GM19397 (cell line): ENCODE results near the gene SLC12A4.
"Not testable (repeated sequence)": the region's sequence is repeated elsewhere in the genome, so short reads cannot be mapped to it uniquely, and the experiment has no call there.

ENCODE experiments used
- ATAC-seq: cut with Tn5 transposase; IDR thresholded peaks from one replicate; pipeline ENCODE4 v1.9.1; 2021; ENCODE audit warnings: mild to moderate bottlenecking, moderate library complexity; ENCODE audit not compliant: unreplicated experiment

Gene SLC12A4

GRCh38 chr16:67988675-67989074 is 20.2 kb upstream of the SLC12A4 start:
- no peak for ATAC-seq

DNA sequence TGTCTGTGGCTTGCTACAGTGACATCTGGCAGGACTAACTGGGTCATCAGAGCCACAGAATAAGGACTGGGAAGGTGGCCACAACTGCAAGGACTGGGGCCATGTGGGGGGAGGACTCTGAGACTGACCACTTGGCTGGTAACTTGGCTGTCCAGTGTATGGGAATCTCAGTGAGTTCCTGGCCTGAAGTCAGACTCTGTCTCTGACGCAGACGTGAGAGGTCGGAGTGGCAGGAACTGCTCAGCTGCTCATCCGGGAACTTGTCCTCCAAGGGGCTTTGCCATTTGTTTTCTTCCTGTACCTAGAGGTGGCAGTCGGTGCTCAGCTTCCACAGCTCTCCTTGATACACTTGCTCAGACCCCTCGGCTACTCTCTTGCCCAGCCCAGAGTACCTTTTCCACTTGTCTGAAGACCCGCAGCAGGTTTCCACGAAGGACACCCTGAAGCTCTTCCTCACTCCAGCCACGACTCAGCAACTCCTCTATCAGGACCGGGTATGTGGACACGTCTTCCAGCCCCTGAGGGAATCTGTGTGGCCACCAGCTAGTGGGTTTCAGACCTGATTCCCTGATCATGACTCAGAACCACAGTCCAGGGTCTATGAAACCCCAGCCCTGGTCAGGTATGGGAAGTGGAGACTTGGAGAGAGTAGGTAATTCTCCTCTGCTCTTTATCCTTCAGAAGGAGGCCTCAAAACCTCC is 19.2 kb upstream of the SLC12A4 start:
- no peak for ATAC-seq

- ATAC-seq = no peak
Observed at GRCh38 chr16:67986949-67987348, 18.5 kb upstream of the SLC12A4 start.

- no peak for ATAC-seq
Observed at GRCh38 chr16:67982011-67982696, 13.7 kb upstream of the SLC12A4 start.

DNA sequence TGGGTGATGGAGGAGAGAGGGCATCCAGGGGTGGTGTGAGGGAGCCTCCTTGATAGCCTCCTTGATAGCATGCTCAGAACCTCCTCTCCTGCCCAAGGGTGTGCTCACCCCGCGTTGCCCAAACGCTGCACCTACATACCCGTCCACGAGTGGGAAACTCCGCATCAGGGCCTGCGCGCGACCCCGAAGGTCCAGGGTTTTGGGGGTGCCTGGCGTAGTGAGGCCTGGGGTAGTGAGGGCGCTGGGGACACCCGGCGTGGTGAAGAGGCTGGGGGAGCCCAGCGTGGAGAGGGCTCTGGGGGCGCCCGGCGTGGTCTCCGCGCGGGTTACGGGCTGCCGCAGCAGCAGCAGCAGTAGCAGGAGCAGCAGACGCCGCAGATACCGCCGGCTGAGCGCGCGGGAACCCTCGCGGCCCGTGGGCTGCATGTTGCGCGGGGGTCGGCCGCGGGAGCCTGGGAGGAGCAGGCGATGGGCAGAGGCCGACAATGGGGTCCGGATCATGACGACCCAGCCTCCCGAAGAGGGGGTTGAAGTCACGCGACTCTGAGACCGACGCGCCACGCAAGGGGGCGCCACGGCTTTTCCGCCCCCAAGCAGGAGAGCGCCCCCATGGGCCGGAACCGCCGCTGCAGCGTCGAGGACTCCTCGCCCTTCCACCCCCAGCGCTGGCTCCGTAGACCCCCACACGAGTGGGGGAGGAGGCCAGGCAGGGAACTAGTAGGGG is 11.7 kb upstream of the SLC12A4 start, which contains the start of gene DPEP3:
DPEP3 (minus strand) TSS at position 545 of the 724 bp plus-strand sequence; CDS start at position 426, 119 bp downstream.
- ATAC-seq = no peak

DNA sequence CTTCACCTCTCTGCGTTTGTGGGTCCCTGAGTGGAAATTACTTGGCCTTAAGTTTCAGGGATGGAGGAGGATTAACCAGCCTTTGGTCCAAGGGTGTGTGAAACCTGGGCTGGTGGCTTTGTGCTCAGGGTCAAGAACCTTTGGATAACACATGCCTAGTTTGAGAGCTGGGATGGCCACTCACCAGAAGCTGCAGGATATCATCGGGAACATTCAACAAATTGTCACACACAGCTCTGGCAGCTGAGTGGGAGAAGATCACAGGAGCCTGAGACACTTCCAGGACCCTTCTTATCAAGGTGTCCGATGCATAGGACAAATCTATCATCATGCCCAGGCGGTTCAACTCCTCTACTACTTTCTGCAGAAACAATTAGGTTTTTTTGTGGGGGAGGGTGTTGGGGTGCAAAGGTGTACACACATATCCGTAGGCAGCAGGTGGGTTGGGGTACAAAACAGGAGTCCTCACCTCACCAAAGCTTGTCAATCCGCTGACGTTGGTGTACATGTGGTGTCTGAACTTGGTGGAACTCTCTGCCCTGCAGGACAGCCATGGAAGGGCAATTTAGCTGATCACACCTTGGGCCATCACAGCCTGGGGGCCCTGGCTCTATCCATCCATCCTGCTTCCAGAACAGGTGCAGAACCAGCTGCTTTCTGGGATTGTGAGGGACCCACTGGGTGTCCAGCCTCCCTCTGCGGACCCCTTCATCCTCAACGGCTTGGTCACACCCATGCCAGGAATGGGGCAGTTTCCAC is 9.2 kb upstream of the SLC12A4 start:
- no peak for ATAC-seq

GRCh38 chr16:67977005-67977404 is 8.6 kb upstream of the SLC12A4 start:
- ATAC-seq = no peak

DNA sequence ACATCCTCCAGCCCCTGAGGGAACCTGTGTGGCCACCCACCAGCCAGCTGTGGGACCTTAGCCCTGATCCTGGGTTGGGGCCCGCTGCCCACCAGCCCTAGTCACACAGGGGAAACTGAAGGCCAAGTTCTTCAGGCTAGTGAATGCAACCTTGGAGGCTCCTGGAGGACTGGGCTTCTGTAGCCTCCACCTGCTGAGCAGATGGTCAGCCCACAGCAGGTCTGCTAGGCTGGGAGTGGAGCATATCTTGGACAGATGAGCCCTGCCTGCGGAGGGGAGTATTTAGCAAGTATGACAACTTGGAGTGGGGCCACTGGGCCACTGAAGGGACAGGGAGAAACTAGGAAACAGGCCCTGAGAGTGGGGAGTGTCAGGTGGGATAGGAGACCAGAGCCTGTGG is 7.8 kb upstream of the SLC12A4 start:
- ATAC-seq = no peak

DNA sequence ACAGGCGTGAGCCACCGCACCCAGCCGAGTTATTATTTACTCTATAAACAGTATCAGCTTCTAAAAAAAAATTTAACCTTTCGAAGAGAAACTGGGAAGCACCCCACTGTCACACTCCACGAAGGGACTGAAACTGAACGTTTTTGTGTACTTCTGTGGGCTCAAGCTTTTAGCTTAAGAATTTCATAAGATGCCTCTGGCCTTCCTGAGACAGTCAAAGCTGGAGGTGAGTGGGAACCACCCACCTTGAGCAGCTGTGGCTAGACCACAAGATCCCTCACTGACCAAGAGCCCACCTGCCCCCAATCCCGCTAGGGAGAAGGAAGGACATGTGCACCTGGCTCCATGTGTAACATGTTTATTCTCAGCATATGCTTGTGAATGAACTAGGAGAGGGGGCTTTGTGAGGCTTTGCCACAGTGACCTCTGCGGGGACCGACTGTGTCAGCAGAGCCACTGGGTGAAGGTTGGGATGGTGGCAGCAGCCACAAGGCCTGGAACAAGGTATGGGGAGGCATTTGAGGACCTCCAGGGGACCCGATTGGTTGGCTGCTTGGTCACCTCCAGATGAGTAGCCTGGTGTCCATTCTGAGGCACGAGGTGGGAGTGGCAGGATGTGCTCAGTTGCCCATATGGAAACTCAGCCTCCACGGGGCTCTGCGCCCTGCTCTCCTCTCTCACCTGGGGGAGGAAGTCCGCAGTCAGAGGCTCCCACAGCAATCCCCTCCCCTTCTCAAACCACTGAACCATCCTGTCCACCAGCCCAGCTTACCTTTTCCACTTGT is 7.1 kb upstream of the SLC12A4 start:
- ATAC-seq = no peak

- ATAC-seq = not testable (repeated sequence)
Observed at GRCh38 chr16:67972285-67972684, 3.8 kb upstream of the SLC12A4 start.

DNA sequence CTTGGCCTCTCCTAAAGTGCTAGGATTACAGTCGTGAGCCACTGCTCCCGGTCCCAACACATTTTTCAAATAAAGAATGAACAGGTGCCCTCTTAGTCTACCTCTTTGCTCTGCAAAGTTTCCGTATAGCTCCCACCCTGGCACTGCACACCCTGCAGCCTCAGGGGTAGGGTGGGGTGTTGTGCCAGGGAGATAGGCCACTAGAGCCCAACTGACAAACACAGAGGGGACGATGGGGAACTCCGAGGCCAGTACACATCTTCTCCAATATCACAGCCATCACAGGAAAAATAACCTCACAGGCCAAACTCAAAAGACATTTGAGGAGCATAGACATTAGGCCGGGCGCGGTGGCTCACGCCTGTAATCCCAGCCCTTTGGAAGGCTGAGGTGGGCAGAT is 2.7 kb upstream of the SLC12A4 start:
- no peak for ATAC-seq

- ATAC-seq = no peak
Observed at GRCh38 chr16:67969254-67970039, 1.0 kb upstream of the SLC12A4 start.

GRCh38 chr16:67967958-67968399 is 458 bp downstream of the SLC12A4 start:
- ATAC-seq = peak; percentile 17

- no peak for ATAC-seq
Observed at GRCh38 chr16:67967183-67967957, 1.1 kb downstream of the SLC12A4 start.

DNA sequence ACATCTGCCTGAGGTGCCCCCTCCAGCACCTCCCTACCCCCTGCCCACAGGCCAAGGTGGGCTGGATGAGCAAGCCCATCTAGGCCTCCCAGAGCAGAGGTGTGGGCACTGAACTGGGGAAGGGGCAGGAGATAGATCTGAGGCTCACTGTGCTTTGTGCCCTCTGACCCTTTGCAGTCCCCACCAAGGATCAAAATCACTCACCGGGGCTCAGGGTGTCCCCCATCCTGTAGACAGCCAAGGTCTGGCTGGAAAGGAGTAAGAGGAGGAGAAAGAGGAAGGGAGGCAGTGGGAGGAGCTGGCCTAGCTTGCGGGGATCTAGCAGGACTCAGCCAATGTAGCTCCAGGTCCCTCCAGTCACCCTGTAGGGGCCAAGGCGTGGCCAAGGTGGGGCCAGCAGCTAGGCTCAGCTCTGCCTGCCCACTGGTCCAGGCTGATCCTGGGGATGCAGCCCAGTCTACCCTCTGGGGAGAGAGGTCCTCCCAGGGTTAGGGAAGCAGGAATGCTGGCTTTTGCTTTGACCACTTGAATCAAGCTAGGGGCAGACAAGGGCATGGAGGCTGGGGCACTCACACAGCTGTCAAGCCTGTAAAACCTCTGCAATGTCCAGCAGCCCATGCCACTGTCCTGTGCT is 1.8 kb downstream of the SLC12A4 start:
- ATAC-seq = no peak

- no peak for ATAC-seq
Observed at GRCh38 chr16:67965668-67966548, 2.5 kb downstream of the SLC12A4 start.

DNA sequence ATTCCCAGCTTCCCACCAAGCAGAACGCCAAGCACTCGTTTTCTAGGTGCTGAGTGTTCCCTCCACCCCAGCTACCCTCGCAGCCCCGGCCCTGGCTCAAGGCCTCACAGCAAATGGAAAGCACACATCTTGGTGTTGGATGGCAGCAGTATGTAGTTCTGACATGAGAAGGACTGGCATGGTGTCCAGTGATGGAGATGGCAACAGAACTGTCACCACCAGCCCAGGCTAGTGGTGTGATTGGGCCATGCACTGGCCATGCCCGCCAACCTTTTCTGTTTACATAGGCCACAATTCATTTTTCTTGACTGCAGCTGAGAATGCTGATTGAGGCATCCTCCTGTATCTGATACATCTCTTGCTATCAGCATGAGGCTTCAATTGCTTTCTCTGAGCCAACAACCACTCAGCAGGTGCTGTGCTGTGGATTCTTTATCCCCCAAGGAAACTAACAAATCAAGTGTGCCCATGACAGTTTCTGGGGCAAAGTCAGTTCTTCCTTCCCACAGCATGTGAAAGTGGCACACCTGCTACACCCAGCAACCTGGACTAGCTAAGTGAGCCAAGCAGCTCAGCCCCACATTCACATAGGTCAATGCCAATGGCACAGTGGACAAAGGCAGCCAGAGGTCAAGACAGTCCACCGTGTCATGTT is 3.8 kb downstream of the SLC12A4 start:
- ATAC-seq = no peak
